K562 (cell line): ENCODE measurements around the gene FIBP. TPM values are rescaled to one million over a fixed set of nuclear protein-coding genes. Genes with fewer than 3 reads are reported as not detected.

Experiments
- ATAC-seq: fragments of 200-7000 bp; cut with Tn5 transposase; 3 replicates; pipeline ENCODE4 v1.9.1; 2020; ENCODE audit warnings: moderate library complexity
- BruUV-seq: library from RNA; stranded (reverse); fragments of 400-500 nt; replicated peaks from 2 replicates; lab custom pipeline; 2021; lab: Mats Ljungman, UMichigan
- CTCF ChIA-PET: fragments of 300-600 bp; formaldehyde crosslinking; extraction: SDS; loops from one replicate; lab custom pipeline; 2021; ENCODE audit warnings: low intra/inter-chr PET ratio; lab: Yijun Ruan, JAX
- POLR2A ChIA-PET: fragments of 300-600, 350-650 bp; sonication (Branson Sonifier 250); formaldehyde crosslinking; extraction: SDS; loops from one replicate; lab custom pipeline; 2021; ENCODE audit warnings: antibody characterized with exemption, inconsistent platforms; lab: Yijun Ruan, JAX
- DNase-seq, 4 experiments: peaks; one replicate each; pipeline versions ENCODE4 v3.0.0 to v3.0.0-alpha.2; 2011 to 2018; ENCODE audit warnings: low spot score in 3 of 4, mixed read lengths in 3 of 4; ENCODE audit errors: extremely low read depth in 1 of 4
- FAIRE-seq: peaks from 2 replicates; lab custom pipeline; 2011; peaks lifted over from hg19 to GRCh38; lab: Jason Lieb, UNC
- H2AFZ ChIP-seq: 2 replicates; pipeline ENCODE4 v1.6.0; 2011; ENCODE audit warnings: low read depth, low read length, control low read depth, inconsistent platforms
- H3K27ac ChIP-seq: fragments of 200-600 bp; 3 replicates; pipeline ENCODE4 v1.8.0; 2011; ENCODE audit warnings: low read depth, mild to moderate bottlenecking, control low read depth, inconsistent platforms, low read length, moderate library complexity, mixed read lengths; ENCODE audit errors: extremely low read depth
- H3K27me3 ChIP-seq, 2 experiments: fragments of 300-600 bp in 1 of 2; 2 replicates in 1 of 2; 3 replicates in 1 of 2; pipeline versions ENCODE4 v1.6.0 to v1.8.0; 2011; ENCODE audit warnings: inconsistent platforms in 2 of 2, low read length in 2 of 2, mild to moderate bottlenecking in 1 of 2, mixed read lengths in 1 of 2, moderate library complexity in 1 of 2; ENCODE audit not compliant: control insufficient read depth in 2 of 2, insufficient read depth in 2 of 2
- H3K36me3 ChIP-seq: fragments of 300-600 bp; 3 replicates; pipeline ENCODE4 v1.8.0; 2011; ENCODE audit warnings: mild to moderate bottlenecking, low read length, inconsistent platforms; ENCODE audit not compliant: control insufficient read depth, insufficient read depth
- H3K4me1 ChIP-seq, 2 experiments: fragments of 200-600 bp in 1 of 2; replicated peaks in 1 of 2; 2 replicates in 1 of 2; 3 replicates in 1 of 2; pipeline versions ENCODE4 v1.5.1 to v1.8.0; 2011; ENCODE audit warnings: inconsistent platforms in 2 of 2, low read length in 2 of 2, mild to moderate bottlenecking in 1 of 2, mixed read lengths in 1 of 2, moderate library complexity in 1 of 2; ENCODE audit not compliant: control insufficient read depth in 2 of 2, insufficient read depth in 2 of 2
- H3K4me2 ChIP-seq: 2 replicates; pipeline ENCODE4 v1.6.1; 2011; ENCODE audit warnings: low read length, control low read depth, inconsistent platforms, mixed read lengths; ENCODE audit not compliant: insufficient read depth
- H3K4me3 ChIP-seq: fragments of 200-600 bp; sonication (generic), shearing (Covaris generic); 2 replicates; pipeline ENCODE4 v1.5.1; 2016; ENCODE audit warnings: control low read depth, inconsistent platforms
- H3K79me2 ChIP-seq: fragments of 200-600 bp; 3 replicates; pipeline ENCODE4 v1.8.0; 2011; ENCODE audit warnings: low read length, inconsistent platforms; ENCODE audit not compliant: control insufficient read depth, insufficient read depth
- H3K9ac ChIP-seq, 2 experiments: 2 replicates each; pipeline versions ENCODE4 v1.6.0 to v1.6.1; 2011; ENCODE audit warnings: low read depth in 2 of 2, low read length in 2 of 2, control low read depth in 1 of 2, inconsistent platforms in 1 of 2, mild to moderate bottlenecking in 1 of 2, mixed read lengths in 1 of 2; ENCODE audit not compliant: insufficient read depth in 1 of 2
- H3K9me1 ChIP-seq: one replicate; pipeline ENCODE4 v1.6.0; 2011; ENCODE audit warnings: inconsistent platforms, mild to moderate bottlenecking, low read length, moderate library complexity; ENCODE audit not compliant: control insufficient read depth, insufficient read depth
- H3K9me3 ChIP-seq: replicated peaks from 2 replicates; pipeline ENCODE4 v1.5.1; 2011; ENCODE audit warnings: low read depth, low read length, inconsistent platforms; ENCODE audit not compliant: control insufficient read depth, insufficient read depth
- H4K20me1 ChIP-seq: replicated peaks from 2 replicates; pipeline ENCODE4 v1.6.1; 2011; ENCODE audit warnings: low read length, inconsistent platforms, mixed read lengths; ENCODE audit not compliant: control insufficient read depth, insufficient read depth
- ARID2 ChIP-seq: fragments of 450-650 bp; IDR thresholded peaks from 2 replicates; pipeline ENCODE4 v1.6.1; 2017; ENCODE audit warnings: antibody characterized with exemption, mild to moderate bottlenecking
- CHD2 ChIP-seq: IDR thresholded peaks from 2 replicates; pipeline ENCODE4 v1.6.1; 2011; ENCODE audit warnings: low read depth, low read length
- CTBP1 ChIP-seq: fragments of 450-650 bp; IDR thresholded peaks from 2 replicates; pipeline ENCODE4 v1.6.1; 2016; ENCODE audit warnings: borderline replicate concordance
- GABPB1 ChIP-seq: sonication (generic); formaldehyde crosslinking; IDR thresholded peaks from 2 replicates; pipeline ENCODE4 v1.8.0; 2022; ENCODE audit warnings: mild to moderate bottlenecking, missing genetic modification reagents
- HNRNPL ChIP-seq: fragments of 200-400 bp; formaldehyde crosslinking; IDR thresholded peaks from 2 replicates; pipeline ENCODE4 v1.6.1; 2017; ENCODE audit warnings: low read depth, mild to moderate bottlenecking, low read length
- KDM5B ChIP-seq: fragments of 200-600 bp; sonication (generic); IDR thresholded peaks from 2 replicates; pipeline ENCODE4 v1.6.1; 2012; ENCODE audit warnings: low read depth, mild to moderate bottlenecking, moderate library complexity, low read length, control low read depth, inconsistent platforms; ENCODE audit not compliant: insufficient replicate concordance
- PCBP1 ChIP-seq: fragments of 200-400 bp; formaldehyde crosslinking; IDR thresholded peaks from 2 replicates; pipeline ENCODE4 v1.6.1; 2018; ENCODE audit warnings: mild to moderate bottlenecking, low read depth, low read length; ENCODE audit not compliant: poor library complexity, severe bottlenecking
- PHF20 ChIP-seq: fragments of 450-650 bp; IDR thresholded peaks from 2 replicates; pipeline ENCODE4 v1.6.1; 2018; ENCODE audit not compliant: partially characterized antibody
- POLR2A ChIP-seq: fragments of 450-650 bp; conservative IDR thresholded peaks from 2 replicates; pipeline ENCODE4 v1.6.1; 2016
- POLR2G ChIP-seq: fragments of 200-400 bp; formaldehyde crosslinking; IDR thresholded peaks from 2 replicates; pipeline ENCODE4 v1.6.1; 2017; ENCODE audit warnings: low read depth, mild to moderate bottlenecking, antibody characterized with exemption, low read length, moderate library complexity
- SUPT5H ChIP-seq: fragments of 450-650 bp; IDR thresholded peaks from 2 replicates; pipeline ENCODE4 v1.6.1; 2016
- ZNF263 ChIP-seq: sonication (generic); formaldehyde crosslinking; IDR thresholded peaks from 2 replicates; pipeline ENCODE4 v1.8.0; 2022; ENCODE audit warnings: mild to moderate bottlenecking, missing genetic modification reagents, borderline replicate concordance
- WGBS: fragments of 100-300 bp; shearing (Covaris generic); methylation state at CpG from one replicate; pipeline ENCODE4 v1.1.6; 2016; ENCODE audit warnings: low coverage, mixed read lengths; ENCODE audit not compliant: insufficient coverage; ENCODE audit errors: missing lambda C conversion rate; 5-methylcytosine and 5-hydroxymethylcytosine counted together
- in situ Hi-C: fragments of 300-500 bp; cut with MboI; formaldehyde crosslinking; loops from 4 replicates; pipeline ENCODE4 v1.15.0; 2018; ENCODE audit warnings: inconsistent platforms, mixed read lengths
- intact Hi-C: fragments of 100-400 bp; cut with micrococcal nuclease; formaldehyde crosslinking; loops from 2 replicates; pipeline ENCODE4 v1.14.2; 2022
- polyA plus RNA-seq, 8 experiments: library from polyadenylated mRNA; depleted of rRNA in 4 of 8; stranded (reverse) in 5 of 8; unstranded in 3 of 8; fragments of >200 nt; fragmentation: Nextera tagmentation in 2 of 8; fragmentation: Illumina TruSeq in 1 of 8; extraction: Ambion mirVana in 2 of 8; extraction: Trizol in 1 of 8; gene quantifications; 2 replicates each; pipeline versions ENCODE4 v1.2.1 to v1.2.3, GENCODE V29; 2011 to 2014; ENCODE audit warnings: inconsistent platforms in 1 of 8, missing spikeins in 1 of 8
- total RNA-seq, 7 experiments: library from RNA; depleted of rRNA in 6 of 7; stranded (reverse); fragments of >200 nt in 6 of 7; fragmentation: Illumina TruSeq in 2 of 7; extraction: Trizol in 2 of 7; gene quantifications; 2 replicates each; pipeline versions ENCODE4 v1.2.1 to v1.2.3, GENCODE V29; 2011 to 2021; ENCODE audit warnings: low replicate concordance in 1 of 7
- TF ChIP-seq, protein P1 (sequence below), 2 experiments: fragments of 450-650 bp in 1 of 2; IDR thresholded peaks; 2 replicates each; pipeline ENCODE4 v1.6.1; 2011 to 2017; ENCODE audit warnings: low read depth in 2 of 2, antibody characterized with exemption in 1 of 2, borderline replicate concordance in 1 of 2, low read length in 1 of 2, mild to moderate bottlenecking in 1 of 2, mixed read lengths in 1 of 2; ENCODE audit not compliant: control insufficient read depth in 1 of 2
- TF ChIP-seq, protein P2 (sequence below): sonication (generic); formaldehyde crosslinking; IDR thresholded peaks from 2 replicates; pipeline ENCODE4 v1.8.0; 2022; ENCODE audit warnings: mild to moderate bottlenecking, missing genetic modification reagents

FIBP gene
- total and polyA plus RNA-seq, 9 of the 15 experiments (the other 6 are each of a cell fraction or from before 2014, with no cell fraction given), result 41.2 to 79.2 (median 48.6) TPM

- H3K4me1 ChIP-seq, result peaks cover 11 to 42% of the 10 kb centered on the region in 2 experiments
- in situ Hi-C loops (no loop called here), intact Hi-C loops (no loop called here)
- DNase-seq (peak; percentile 92 to 98 (median 97)), ATAC-seq (peak; percentile 86), FAIRE-seq (peak; percentile 91)
- no peaks in the 10 kb centered on the region for H3K9me1 ChIP-seq
- peak overlapping the region; percentile 46 for H3K4me3 ChIP-seq
- H3K27me3 ChIP-seq, result no peaks in the 10 kb centered on the region
- H3K4me2 ChIP-seq, result peak overlapping the region; percentile 97
- H4K20me1 ChIP-seq, result no peaks in the 10 kb centered on the region
- no peaks in the 10 kb centered on the region for H3K79me2 ChIP-seq
- H3K27ac ChIP-seq, result peak overlapping the region; percentile 73
- TSS peak; percentile 87 for BruUV-seq
- H2AFZ ChIP-seq, result peak overlapping the region; percentile 97
- H3K36me3 ChIP-seq, result no peaks in the 10 kb centered on the region
- ChIA-PET CTCF (no interaction called here), POLR2A (interaction anchor here (0.5 to 1.4 kb wide), 14 partner anchors 8 to 450 kb away, joined by 3 to 13 read pairs (median 4); partner anchors contain the start of genes CCDC85B, FIBP, FOSL1 and MUS81)
- 10% methylated on average over 43 of the region's 54 CpGs for WGBS
- H3K9ac ChIP-seq, result peak overlapping the region; percentile 59 to 92
- H3K9me3 ChIP-seq, result no peaks in the 10 kb centered on the region
- TF ChIP-seq POLR2G, result peak; percentile 84
- TF ChIP-seq ZNF263, result 0 out of 2 replicates have a peak, but pooled peaks have one; percentile 16
- TF ChIP-seq KDM5B, result peak; percentile 60
- TF ChIP-seq, protein P1, sequence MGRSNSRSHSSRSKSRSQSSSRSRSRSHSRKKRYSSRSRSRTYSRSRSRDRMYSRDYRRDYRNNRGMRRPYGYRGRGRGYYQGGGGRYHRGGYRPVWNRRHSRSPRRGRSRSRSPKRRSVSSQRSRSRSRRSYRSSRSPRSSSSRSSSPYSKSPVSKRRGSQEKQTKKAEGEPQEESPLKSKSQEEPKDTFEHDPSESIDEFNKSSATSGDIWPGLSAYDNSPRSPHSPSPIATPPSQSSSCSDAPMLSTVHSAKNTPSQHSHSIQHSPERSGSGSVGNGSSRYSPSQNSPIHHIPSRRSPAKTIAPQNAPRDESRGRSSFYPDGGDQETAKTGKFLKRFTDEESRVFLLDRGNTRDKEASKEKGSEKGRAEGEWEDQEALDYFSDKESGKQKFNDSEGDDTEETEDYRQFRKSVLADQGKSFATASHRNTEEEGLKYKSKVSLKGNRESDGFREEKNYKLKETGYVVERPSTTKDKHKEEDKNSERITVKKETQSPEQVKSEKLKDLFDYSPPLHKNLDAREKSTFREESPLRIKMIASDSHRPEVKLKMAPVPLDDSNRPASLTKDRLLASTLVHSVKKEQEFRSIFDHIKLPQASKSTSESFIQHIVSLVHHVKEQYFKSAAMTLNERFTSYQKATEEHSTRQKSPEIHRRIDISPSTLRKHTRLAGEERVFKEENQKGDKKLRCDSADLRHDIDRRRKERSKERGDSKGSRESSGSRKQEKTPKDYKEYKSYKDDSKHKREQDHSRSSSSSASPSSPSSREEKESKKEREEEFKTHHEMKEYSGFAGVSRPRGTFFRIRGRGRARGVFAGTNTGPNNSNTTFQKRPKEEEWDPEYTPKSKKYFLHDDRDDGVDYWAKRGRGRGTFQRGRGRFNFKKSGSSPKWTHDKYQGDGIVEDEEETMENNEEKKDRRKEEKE (IDR thresholded peaks at IDR 0.05; ENCODE audit: borderline replicate concordance in 1 of 2, control insufficient read depth in 1 of 2, low read depth in 2 of 2, low read length in 1 of 2), result no peak
- TF ChIP-seq, protein P2, sequence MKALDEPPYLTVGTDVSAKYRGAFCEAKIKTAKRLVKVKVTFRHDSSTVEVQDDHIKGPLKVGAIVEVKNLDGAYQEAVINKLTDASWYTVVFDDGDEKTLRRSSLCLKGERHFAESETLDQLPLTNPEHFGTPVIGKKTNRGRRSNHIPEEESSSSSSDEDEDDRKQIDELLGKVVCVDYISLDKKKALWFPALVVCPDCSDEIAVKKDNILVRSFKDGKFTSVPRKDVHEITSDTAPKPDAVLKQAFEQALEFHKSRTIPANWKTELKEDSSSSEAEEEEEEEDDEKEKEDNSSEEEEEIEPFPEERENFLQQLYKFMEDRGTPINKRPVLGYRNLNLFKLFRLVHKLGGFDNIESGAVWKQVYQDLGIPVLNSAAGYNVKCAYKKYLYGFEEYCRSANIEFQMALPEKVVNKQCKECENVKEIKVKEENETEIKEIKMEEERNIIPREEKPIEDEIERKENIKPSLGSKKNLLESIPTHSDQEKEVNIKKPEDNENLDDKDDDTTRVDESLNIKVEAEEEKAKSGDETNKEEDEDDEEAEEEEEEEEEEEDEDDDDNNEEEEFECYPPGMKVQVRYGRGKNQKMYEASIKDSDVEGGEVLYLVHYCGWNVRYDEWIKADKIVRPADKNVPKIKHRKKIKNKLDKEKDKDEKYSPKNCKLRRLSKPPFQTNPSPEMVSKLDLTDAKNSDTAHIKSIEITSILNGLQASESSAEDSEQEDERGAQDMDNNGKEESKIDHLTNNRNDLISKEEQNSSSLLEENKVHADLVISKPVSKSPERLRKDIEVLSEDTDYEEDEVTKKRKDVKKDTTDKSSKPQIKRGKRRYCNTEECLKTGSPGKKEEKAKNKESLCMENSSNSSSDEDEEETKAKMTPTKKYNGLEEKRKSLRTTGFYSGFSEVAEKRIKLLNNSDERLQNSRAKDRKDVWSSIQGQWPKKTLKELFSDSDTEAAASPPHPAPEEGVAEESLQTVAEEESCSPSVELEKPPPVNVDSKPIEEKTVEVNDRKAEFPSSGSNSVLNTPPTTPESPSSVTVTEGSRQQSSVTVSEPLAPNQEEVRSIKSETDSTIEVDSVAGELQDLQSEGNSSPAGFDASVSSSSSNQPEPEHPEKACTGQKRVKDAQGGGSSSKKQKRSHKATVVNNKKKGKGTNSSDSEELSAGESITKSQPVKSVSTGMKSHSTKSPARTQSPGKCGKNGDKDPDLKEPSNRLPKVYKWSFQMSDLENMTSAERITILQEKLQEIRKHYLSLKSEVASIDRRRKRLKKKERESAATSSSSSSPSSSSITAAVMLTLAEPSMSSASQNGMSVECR (CRISPR knock-in tag), result peak; percentile 85
- peak; percentile 77 for TF ChIP-seq CTBP1
- 0 out of 2 replicates have a peak, but pooled peaks have one; percentile 46 for TF ChIP-seq ARID2
- TF ChIP-seq SUPT5H, result peak; percentile 80
- peak; percentile 20 for TF ChIP-seq PHF20
- TF ChIP-seq POLR2A, result peak; percentile 79
- no peak for TF ChIP-seq CHD2
- peak; percentile 32; the same call in 1 of the 2 replicates for TF ChIP-seq GABPB1
- peak; percentile 83 for TF ChIP-seq HNRNPL
- no peak for TF ChIP-seq PCBP1
Observed at GRCh38 chr11:65873318-65874156, 14.7 kb downstream of the FIBP start.
